Central memory CD8-positive, alpha-beta T cell (primary cell): ENCODE measurements around the gene ING5.

Source experiments
- ATAC-seq: fragments of 150-1000 bp; cut with Tn5 transposase; replicated peaks from 2 replicates; pipeline ENCODE4 v1.10.0; 2022; ENCODE audit warnings: mild to moderate bottlenecking, moderate FRiP score, moderate number of reproducible peaks; ENCODE audit not compliant: poor library complexity, severe bottlenecking; ENCODE audit errors: extremely low read depth
- DNase-seq, 2 donors: peaks; one replicate each; pipeline ENCODE4 v3.0.0; 2021; ENCODE audit warnings: low spot score in 2 of 2
- H3K27ac Mint-ChIP-seq: one replicate; pipeline ENCODE4 v1.8.0; 2022; ENCODE audit warnings: low read depth, mild to moderate bottlenecking, moderate library complexity, mixed read lengths
- H3K27me3 Mint-ChIP-seq: one replicate; pipeline ENCODE4 v1.8.0; 2022; ENCODE audit warnings: mixed read lengths
- H3K36me3 Mint-ChIP-seq: one replicate; pipeline ENCODE4 v1.8.0; 2022; ENCODE audit warnings: mild to moderate bottlenecking, moderate library complexity, mixed read lengths; ENCODE audit not compliant: insufficient read depth
- H3K4me1 Mint-ChIP-seq: one replicate; pipeline ENCODE4 v1.8.0; 2022; ENCODE audit warnings: mixed read lengths
- H3K4me3 Mint-ChIP-seq: one replicate; pipeline ENCODE4 v1.8.0; 2022; ENCODE audit warnings: mild to moderate bottlenecking, moderate library complexity, mixed read lengths
- H3K9me3 Mint-ChIP-seq: one replicate; pipeline ENCODE4 v1.8.0; 2022; ENCODE audit warnings: mixed read lengths

Gene ING5

DNA sequence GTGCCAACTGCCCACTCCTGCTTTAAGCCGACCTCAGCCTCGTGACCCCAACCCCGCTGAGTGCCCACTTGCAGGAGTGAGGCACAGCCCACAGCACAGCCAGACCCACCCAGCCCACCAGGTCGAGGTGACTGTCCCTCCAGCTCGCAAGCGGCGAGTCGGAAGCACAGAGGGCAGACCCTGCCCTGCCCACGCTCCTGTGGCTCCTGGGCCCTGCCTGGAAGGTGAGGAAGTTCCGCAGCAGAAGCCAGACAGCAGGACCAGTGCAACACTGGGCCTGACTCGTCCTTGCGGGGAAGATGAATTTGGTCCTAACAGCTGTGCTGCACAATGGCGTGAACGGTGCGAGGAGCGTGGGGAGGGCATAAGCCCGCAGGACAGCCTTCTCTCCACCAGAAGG is 25.2 kb upstream of the ING5 start:
- Mint-ChIP-seq H3K36me3 (peaks cover 16% of the 10 kb centered on the region), H3K27me3 (no peaks in the 10 kb centered on the region), H3K4me1 (no peaks in the 10 kb centered on the region), H3K9me3 (no peaks in the 10 kb centered on the region), H3K4me3 (no peak overlapping the region), H3K27ac (no peak overlapping the region)
- DNase-seq (no peak), ATAC-seq (no peak)

DNA sequence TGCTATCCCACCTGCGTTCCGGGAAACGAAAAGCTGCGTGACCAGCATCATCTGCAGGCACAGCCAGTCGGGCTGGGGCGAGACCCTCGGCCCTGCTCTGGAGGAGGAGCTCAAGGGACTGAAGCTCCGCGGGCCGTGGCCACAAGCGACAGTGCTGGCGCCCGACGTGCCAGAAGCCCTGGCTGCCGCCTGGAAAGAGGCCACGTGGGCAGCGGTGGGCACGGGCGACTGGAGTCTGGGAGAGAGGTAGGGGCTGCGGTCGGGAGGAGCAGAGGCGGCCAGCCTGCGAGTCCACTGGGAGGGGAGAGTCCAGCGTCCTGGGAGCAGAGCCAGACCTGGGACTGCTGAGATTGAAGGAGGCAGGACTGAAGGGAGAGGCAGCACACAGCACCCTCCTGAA is 24.4 kb upstream of the ING5 start:
- no peaks in the 10 kb centered on the region for H3K27me3 Mint-ChIP-seq
- H3K9me3 Mint-ChIP-seq: no peaks in the 10 kb centered on the region
- H3K36me3 Mint-ChIP-seq: peaks cover 16% of the 10 kb centered on the region
- no peaks in the 10 kb centered on the region for H3K4me1 Mint-ChIP-seq
- no peak for ATAC-seq
- no peak for DNase-seq
- H3K27ac Mint-ChIP-seq: no peak overlapping the region
- H3K4me3 Mint-ChIP-seq: no peak overlapping the region

DNA sequence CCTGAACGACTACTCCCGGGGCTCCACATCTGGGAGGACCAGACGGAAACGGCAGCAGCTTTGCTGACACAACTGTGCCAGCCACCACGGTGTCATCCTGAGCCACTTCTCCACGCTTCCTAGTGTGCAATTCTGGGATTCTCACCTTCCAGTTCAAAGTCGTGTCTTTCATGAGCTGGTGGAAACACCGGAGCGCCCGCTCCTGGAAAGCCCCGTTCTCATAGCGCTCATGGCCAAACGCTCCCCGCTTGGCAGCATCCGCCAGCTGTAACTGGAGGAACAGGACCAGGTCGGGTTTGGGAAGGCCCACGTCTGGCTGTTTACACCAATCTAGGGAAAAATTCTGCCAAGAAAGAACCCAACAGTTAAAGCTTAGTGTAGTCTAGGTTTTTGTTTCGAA is 23.5 kb upstream of the ING5 start:
- H3K27me3 Mint-ChIP-seq: no peaks in the 10 kb centered on the region
- ATAC-seq (no peak), DNase-seq (no peak)
- peaks cover 15% of the 10 kb centered on the region for H3K36me3 Mint-ChIP-seq
- no peak overlapping the region for H3K27ac Mint-ChIP-seq
- H3K4me3 Mint-ChIP-seq: no peak overlapping the region
- no peaks in the 10 kb centered on the region for H3K9me3 Mint-ChIP-seq
- no peaks in the 10 kb centered on the region for H3K4me1 Mint-ChIP-seq

DNA sequence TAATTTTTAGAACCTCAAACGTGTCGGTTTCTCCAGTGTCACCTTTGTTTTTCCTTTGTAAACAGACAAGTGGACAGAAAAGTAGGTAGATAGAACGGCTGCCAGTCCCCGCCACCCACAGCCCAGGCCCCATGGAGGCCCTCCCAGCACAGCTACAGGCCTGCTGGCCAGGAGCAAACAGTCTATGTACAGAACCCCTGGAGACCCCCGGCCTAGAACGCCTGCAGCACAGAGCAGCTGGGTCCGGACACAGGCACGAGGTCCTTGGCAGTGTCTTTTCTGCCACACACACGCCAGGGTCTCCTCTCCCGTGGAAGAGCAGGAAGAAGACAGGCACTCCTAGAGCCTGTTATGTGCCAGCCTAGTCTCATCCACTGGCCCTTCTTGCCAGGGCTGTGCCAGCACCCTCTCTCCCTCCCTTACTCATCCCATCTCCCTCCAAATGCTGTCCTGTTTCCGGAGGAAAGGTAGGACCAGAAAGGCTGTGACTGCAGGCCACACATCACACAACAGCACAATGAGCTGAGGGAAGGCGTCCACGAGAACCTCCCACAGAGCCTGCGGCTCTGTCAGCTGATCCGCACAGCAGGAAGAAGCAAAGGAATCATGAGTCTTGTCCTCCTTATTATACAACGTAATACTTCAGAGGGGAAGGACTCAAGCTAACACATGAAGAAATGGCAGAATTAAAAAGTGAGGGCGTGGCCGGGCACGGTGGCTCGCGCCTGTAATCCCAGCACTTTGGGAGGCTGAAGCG is 22.9 kb upstream of the ING5 start:
- peaks cover 15% of the 10 kb centered on the region for H3K36me3 Mint-ChIP-seq
- ATAC-seq (no peak), DNase-seq (no peak)
- no peaks in the 10 kb centered on the region for H3K4me1 Mint-ChIP-seq
- no peaks in the 10 kb centered on the region for H3K9me3 Mint-ChIP-seq
- no peaks in the 10 kb centered on the region for H3K27me3 Mint-ChIP-seq
- no peak overlapping the region for H3K27ac Mint-ChIP-seq
- no peak overlapping the region for H3K4me3 Mint-ChIP-seq

DNA sequence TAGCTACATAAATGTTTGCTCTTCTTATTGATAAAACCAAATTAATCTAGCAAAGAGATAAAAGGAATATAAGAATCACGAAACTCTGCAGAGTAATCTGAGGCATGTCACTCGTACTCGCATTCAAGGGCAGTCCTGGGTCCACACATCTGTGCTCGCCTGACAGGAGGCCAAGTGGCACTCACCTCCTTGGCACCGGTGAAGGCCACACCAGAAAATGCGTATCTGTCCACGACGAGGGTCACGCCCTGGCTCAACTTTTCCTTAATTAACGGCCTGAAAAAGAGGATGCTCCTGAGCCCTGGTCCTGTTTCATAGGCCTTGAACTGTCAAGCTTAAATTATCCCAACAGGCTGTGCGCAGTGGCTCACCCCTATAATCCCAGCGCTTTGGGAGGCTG is 21.8 kb upstream of the ING5 start:
- H3K27me3 Mint-ChIP-seq: no peaks in the 10 kb centered on the region
- ATAC-seq (no peak), DNase-seq (no peak)
- no peak overlapping the region for H3K27ac Mint-ChIP-seq
- peaks cover 8% of the 10 kb centered on the region for H3K4me1 Mint-ChIP-seq
- no peaks in the 10 kb centered on the region for H3K9me3 Mint-ChIP-seq
- H3K36me3 Mint-ChIP-seq: peaks cover 15% of the 10 kb centered on the region
- H3K4me3 Mint-ChIP-seq: no peak overlapping the region

DNA sequence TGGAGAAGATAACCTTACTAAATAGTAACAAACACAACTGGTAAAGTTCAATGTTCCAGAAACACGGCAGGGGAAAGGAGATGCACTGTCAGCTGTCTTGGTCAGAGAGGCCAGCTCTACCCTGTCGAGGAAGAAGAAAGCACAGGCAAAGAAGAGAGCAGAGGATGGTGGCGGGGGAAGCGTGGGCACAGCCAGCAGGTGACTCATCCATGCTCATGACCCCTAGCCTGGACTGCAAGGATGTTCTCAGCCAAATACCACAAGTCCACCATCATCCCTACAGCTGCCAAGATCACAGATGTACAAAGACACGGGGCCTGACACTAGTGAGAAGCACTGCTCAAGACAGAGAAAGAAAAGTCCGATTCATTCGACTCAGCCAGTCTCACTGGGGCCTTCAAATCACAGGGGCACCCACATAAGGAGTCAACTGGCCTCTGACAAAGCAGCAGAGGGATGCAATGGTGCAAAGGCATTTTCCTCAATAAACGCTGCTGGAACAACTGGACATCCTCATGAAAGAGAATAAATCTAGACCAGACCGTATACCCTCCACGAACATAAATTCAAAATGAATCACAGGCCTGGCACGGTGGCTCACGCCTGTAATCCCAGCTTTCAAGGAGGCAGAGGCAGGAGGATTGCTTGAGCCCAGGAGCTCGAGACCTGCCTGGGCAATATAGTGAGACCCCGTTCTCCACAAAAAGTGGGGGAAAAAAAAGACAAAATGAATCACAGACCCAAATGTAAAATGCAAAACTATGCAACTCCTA is 20.8 kb upstream of the ING5 start:
- no peaks in the 10 kb centered on the region for H3K9me3 Mint-ChIP-seq
- peaks cover 11% of the 10 kb centered on the region for H3K4me1 Mint-ChIP-seq
- H3K36me3 Mint-ChIP-seq: peaks cover 12% of the 10 kb centered on the region
- no peak overlapping the region for H3K4me3 Mint-ChIP-seq
- no peaks in the 10 kb centered on the region for H3K27me3 Mint-ChIP-seq
- ATAC-seq (no peak), DNase-seq (no peak)
- H3K27ac Mint-ChIP-seq: no peak overlapping the region

DNA sequence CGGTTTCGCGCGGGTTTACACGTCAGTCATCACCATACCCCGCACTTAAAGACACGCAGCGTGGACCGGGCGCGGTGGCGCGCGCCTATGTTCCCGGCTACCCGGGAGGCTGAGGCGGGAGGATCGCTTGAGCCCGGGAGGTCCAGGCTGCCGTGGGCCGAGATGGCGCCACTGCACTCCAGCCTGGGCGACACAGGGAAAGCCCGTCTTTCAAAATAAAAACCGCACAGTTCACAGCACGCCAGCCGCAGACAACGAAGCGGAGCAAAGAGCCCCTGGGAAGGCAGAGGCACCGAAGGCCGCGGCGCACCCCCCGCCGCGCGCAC is 15.6 kb upstream of the ING5 start:
- ATAC-seq (peak; percentile 1), DNase-seq (no peak)
- H3K9me3 Mint-ChIP-seq: no peaks in the 10 kb centered on the region
- H3K36me3 Mint-ChIP-seq: peaks cover 11% of the 10 kb centered on the region
- no peaks in the 10 kb centered on the region for H3K27me3 Mint-ChIP-seq
- peak overlapping the region; percentile 89 for H3K27ac Mint-ChIP-seq
- peaks cover 34% of the 10 kb centered on the region for H3K4me1 Mint-ChIP-seq
- peak overlapping the region; percentile 87 for H3K4me3 Mint-ChIP-seq

DNA sequence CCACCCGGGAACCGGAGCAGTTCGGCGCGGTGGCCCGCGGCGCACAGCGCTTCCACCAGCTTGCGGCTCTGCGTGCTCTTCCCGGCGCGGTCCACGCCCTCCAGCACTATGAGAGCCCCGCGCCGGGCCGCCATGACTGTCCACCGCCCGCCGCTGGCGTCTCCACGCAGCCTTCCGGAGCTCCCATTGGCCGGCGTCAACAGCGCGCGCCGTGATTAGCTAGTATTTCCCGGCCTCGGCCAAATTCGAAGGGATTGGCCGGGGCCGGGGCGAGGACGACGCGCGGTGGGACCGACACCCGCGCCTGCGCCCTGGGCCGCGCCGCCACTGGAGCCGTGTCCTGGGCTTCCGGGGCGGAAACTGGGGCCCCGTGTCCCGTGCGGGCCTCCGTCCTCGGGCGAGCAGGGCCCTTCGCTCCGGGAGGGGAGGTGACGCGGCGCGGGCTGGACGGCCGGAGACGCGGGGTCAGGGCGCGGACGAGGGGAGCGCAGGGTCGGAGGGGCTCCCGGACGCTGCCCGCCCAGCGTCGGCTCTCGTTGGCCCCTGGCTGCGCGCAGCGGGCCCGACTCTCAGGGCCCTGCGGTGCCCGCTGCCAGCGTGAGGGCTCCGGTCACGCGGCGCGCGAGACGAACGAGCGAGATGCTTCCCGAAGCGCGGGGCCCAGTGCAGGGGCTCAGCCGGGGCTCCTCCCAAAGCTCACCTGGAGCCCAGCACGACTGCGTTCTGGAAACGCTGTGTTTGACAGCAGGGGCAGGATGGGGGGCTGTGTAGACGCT is 15.0 kb upstream of the ING5 start, which contains the start of gene DTYMK:
DTYMK (minus strand) TSS at position 166 of the 776 bp plus-strand sequence; CDS start at position 134, 32 bp downstream.
- peak; percentile 96 for ATAC-seq
- Mint-ChIP-seq H3K36me3 (peaks cover 11% of the 10 kb centered on the region), H3K27ac (peak within 1 kb of the TSS; percentile 89), H3K9me3 (no peaks in the 10 kb centered on the region), H3K4me3 (peak within 1 kb of the TSS; percentile 87), H3K27me3 (no peaks in the 10 kb centered on the region), H3K4me1 (peaks cover 34% of the 10 kb centered on the region)
- peak; percentile 90 to 92 for DNase-seq

DNA sequence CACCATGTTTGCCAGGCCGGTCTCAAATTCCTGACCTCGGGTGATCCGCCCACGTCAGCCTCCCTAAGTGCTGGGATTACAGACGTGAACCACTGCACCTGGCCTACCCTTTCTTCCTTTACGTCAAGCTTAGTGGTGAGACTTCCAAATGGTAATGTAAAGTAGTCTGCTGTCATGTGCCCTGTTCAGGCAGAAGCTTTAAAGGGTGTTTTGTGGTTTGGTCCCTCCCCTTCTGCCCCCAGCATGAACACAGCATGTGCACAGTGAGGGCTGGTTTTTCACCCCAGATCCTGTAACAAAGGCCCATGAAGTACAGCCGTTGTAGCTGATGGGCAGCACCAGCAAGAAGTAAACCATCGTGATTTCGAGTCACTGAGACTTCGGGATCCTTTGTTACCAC is 12.5 kb upstream of the ING5 start:
- Mint-ChIP-seq H3K27me3 (no peaks in the 10 kb centered on the region), H3K9me3 (no peaks in the 10 kb centered on the region), H3K27ac (no peak overlapping the region), H3K4me1 (peaks cover 31% of the 10 kb centered on the region), H3K4me3 (peak overlapping the region; percentile 27), H3K36me3 (peaks cover 19% of the 10 kb centered on the region)
- DNase-seq (no peak), ATAC-seq (no peak)

DNA sequence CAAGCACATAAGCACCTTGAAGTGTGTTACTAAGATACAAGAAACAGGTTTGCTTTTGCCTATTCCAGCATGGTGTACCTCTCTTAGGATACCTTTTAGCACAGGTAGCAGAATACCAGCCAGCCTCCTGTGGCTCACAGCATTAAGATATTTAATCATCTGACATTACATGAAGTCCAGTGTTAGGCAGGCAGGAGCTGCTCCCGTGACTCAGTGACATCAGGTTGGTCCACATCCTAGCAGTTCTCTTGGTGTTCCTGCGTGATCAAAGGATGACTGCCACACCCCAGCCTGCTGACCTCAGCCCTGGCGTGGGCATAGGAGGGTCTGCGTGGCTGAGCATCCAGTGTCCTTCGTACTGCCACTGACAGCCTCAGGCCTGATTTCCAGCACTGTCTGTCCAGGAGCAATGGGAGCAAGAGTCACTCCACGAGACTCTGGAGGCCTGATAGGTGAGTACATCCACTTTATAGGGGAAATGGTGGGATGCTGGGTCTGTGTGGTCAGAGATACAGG is 11.6 kb upstream of the ING5 start:
- H3K4me3 Mint-ChIP-seq: no peak overlapping the region
- ATAC-seq (no peak), DNase-seq (no peak)
- H3K36me3 Mint-ChIP-seq: peaks cover 21% of the 10 kb centered on the region
- H3K27ac Mint-ChIP-seq: no peak overlapping the region
- no peaks in the 10 kb centered on the region for H3K27me3 Mint-ChIP-seq
- peaks cover 26% of the 10 kb centered on the region for H3K4me1 Mint-ChIP-seq
- no peaks in the 10 kb centered on the region for H3K9me3 Mint-ChIP-seq

DNA sequence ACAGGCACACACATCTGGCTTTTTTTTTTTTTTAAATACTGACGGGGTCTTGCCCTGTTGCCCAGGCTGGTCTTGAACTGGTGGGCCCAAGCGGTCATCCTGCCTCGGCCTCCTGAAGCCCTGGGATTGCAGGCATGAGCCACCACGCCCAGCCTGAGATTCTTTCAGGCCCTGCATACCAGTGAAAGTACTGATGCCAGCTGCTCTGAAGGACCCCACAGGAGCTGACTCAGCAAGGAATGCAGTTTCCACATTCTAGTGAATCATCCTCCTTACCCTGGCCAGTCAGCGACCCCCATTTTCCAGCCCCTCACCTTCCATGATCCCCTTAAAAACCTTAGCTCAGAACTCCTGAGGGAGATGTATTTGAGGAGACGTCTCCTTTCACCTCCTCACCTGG is 9.4 kb upstream of the ING5 start:
- Mint-ChIP-seq H3K4me1 (peaks cover 16% of the 10 kb centered on the region), H3K4me3 (no peak overlapping the region), H3K9me3 (no peaks in the 10 kb centered on the region), H3K27me3 (no peaks in the 10 kb centered on the region), H3K27ac (no peak overlapping the region), H3K36me3 (peaks cover 22% of the 10 kb centered on the region)
- DNase-seq: no peak
- ATAC-seq: no peak

DNA sequence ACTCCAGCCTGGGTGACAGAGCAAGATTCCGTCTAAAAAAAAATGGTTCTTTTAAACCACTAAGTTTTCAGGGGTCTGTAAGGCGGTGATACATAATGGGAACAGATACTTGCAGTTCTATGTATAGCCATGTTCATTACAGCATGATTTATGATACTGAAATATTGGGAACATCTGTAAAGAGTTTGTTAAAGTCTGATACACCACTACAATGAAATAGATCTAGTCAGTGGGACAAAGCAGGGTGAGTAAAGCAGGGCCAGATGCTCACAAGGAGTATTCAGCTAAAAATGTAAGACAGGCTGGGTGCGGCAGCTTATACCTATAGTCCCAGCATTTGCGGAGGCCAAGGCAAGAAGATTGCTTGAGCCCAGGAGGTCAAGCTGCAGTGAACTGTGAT is 6.2 kb upstream of the ING5 start:
- H3K4me1 Mint-ChIP-seq: no peaks in the 10 kb centered on the region
- H3K4me3 Mint-ChIP-seq: no peak overlapping the region
- peaks cover 15% of the 10 kb centered on the region for H3K36me3 Mint-ChIP-seq
- ATAC-seq (no peak), DNase-seq (no peak)
- no peak overlapping the region for H3K27ac Mint-ChIP-seq
- no peaks in the 10 kb centered on the region for H3K9me3 Mint-ChIP-seq
- H3K27me3 Mint-ChIP-seq: no peaks in the 10 kb centered on the region
